Measurements from ENCODE around the gene WNK2. TPM values are rescaled to one million over a fixed set of nuclear protein-coding genes. Genes with fewer than 3 reads are reported as not detected.

WNK2 gene
- total RNA-seq, 1 donor from 2014 or later = 200 TPM

DNA sequence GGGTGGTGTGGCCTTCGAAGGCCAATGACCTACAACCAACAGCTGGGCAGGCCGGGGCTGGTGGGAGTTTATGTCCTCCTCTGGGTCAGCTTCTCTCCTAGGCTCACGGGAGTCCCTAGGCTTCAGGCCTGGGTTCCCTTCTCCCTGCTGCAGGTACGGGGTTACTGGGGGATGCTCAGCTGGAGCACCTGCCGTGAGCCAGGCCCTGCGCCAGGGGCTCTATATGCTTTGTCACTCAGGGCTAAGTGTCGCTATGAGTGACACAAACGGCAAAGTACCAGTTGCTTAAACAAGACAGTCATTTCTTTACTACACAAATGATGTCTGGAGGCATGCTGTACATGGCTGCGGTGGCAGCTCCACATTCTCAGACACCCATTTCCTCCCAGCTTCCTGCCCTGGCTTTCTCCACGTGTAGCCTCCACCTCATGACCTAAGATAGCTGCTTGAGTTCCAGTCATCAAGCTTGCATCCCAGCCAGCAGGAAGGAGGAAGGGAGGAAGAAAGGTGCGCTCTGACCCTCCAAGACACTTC, 27.4 kb upstream of the WNK2 start:
- ATAC-seq (no peak), DNase-seq (ENCODE audit: missing footprints) (no peak)
- intact Hi-C loops (cut with DNase I) = loop anchor here (5.0 kb wide), 1 partner anchor 806 kb away; no protein-coding TSS in a partner anchor

DNA sequence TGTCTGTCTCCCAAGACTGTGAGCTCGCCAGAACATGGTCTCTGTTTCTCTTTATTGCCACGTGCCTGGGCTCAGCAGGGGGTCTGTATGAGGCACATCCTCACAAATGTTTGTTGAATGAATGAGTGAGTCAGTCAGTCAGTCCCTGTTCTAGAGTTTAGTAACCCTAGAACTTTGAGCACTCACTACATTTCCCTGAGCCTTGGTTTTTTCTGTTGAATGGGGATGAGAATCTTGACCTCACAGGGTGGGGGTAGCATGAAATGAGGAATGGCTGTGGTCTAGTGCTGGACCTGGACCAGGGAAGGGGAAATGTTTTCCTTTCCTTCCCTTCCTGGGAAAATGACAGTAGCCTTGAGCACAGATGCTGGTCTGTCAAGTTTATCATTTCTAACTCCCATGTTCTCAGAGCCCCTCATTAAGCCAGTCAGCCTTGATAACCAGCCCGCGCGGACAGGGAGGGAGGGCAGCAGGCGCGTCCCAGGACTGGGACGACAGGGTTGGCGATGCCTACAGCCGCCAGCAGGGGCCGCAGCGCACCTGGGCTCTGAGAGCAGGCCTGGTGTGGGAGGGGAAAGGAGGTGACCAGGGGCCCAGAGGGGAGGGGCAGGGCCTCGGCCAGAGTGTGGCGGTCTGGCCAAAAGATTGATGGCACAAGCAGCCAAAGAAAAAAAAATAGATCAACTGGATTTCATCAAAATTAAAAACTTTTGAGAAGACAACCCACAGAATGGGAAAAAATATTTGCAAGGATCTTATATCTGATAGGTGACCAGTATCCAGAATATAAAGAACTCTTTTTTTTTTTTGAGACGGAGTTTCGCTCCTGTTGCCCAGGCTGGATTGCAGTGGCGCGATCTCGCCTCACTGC, 24.1 kb upstream of the WNK2 start:
- ATAC-seq (peak; percentile 95), DNase-seq (ENCODE audit: missing footprints) (peak; percentile 94)
- intact Hi-C loops (cut with DNase I) = loop anchor here (1.0 to 5.0 kb wide), 3 partner anchors 145 to 802 kb away; no protein-coding TSS in a partner anchor

DNA sequence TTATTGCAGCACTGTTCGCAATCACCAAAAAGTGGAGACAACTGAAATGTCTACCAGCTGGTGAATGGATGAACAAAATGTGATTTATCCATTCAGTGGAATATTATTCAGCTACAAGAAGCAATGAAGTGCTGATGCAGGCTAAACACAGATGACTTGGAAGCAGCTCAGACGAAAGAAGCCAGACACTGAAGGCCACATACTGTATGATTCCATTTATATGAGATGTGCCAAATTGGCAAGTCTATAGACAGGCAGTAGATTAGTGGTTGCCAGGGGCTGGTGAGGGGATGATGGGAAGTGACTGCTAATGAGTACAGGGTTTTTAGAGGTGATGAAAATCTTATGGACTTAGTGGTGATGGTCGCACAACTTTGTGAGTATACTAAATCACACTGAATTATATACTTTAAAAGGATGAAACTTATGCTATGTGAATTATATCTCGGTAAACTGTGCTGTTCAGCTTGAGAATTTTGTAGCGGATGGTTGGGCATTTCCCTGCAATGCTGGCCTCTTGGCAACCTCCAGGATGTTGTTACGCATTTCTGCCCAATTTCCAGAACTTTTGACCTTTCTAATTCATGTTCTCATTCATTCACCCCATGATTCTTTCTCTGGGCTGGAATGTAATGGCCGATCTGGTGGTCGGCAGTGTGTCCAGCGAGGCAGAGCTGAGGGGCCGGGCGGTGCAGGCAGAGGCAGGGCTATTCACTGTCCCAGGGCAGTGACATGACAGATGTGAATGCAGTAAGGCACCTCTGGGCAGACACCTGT, 22.0 kb upstream of the WNK2 start:
- intact Hi-C loops (cut with DNase I) = loop anchor here (5.0 kb wide), 1 partner anchor 405 kb away; no protein-coding TSS in a partner anchor
- DNase-seq (ENCODE audit: missing footprints) (no peak), ATAC-seq (peak; percentile 82)

DNA sequence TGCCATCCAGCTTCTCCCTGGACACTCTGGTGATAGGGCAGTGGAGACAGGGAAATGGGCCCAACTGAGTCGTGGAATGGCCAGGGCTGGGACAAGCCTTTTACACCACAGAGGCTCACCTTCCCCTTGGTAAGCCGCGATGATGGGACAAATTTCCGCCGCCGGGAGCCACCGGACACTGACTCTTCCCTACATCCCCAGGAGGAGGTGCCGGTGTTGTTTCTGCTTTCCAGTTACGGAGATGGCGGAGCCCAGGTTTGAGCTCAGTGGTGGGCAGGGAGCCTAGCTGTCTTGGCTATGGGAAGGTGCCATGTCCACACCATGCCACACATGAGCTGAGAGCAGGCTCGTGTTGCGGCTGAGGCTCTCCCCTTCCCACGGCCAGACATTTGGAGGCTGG, 19.9 kb upstream of the WNK2 start:
- intact Hi-C loops (cut with DNase I) = loop anchor here (5.0 kb wide), 1 partner anchor 403 kb away; no protein-coding TSS in a partner anchor
- ATAC-seq (no peak), DNase-seq (ENCODE audit: missing footprints) (no peak)

DNA sequence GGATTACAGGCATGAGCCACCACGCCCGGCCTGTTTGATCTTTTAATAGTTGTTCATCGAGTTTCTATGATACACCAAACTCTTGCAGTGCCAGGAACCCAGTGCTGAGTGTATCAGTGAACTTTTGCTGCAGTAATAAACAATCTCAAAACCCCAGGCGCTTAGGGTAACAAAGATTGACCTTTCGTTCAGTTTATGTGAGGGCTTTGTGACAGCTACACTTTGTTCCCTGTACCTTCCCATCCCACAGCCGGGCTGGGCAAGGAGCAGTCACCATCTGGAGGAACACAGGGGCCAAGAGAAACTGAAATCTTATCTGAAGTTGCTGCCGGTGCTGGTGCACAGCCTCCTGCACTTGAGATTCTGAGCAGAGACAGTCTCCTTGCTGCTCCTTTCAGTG, 17.2 kb upstream of the WNK2 start:
- intact Hi-C loops (cut with DNase I) = no loop called here
- DNase-seq (ENCODE audit: missing footprints) (no peak), ATAC-seq (no peak)

DNA sequence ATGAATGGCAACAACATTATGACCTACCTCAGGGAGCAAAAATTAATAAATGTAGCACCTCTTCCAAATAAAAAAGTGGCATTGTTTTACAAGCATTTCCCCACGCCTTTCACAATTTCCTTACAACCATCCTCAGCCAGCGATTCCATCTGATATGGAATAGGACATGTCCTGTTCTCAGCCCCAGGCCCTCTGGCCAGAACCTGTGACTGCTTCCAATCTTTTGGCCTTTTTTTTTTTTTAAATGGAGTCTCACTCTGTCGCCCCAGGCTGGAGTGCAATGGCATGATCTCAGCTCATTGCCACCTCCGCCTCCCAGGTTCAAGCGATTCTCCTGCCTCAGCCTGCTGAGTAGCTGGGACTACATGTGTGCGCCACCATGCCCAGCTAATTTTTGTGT, 16.8 kb upstream of the WNK2 start:
- DNase-seq (ENCODE audit: missing footprints) (no peak), ATAC-seq (no peak)
- intact Hi-C loops (cut with DNase I) = no loop called here

DNA sequence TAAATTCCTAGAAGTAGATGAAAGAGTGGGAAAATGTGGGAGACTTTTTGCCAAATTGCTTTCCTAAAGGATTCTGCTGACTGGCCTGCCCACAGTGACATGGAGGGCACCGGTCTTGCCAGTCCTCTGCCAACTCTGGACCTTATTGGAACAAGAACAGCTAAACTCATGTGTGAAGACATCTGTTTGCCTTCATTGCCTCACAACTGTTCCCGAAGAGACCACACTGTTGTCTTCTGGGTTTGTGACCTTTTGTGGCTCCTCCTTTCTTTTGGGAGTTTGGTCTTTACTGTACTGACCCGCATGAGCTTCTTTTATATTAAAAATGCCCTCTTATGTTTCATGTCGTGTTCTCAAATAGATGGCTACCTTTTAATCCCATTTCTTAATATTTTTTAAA, 16.1 kb upstream of the WNK2 start:
- no peak for DNase-seq (ENCODE audit: missing footprints)
- intact Hi-C loops (cut with DNase I) = no loop called here
- no peak for ATAC-seq

DNA sequence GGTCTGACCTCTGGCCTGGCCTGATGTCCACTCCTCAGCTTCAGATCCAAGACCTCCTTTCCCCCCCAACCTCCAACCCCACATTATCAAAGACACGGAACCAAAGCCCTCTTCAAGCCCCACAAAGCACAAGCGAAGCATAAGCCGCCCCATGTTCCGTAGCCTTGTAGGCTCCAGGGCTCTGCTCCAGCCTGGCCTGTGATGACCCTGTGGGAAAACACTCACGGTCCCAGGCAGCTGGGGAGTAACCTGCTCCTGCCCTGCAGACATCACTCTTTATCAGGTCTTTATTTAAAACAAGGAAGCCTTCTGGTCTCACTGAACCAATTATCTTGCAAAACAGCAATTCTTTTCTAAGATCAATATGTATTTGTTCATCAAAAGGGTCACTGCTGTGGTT, 15.4 kb upstream of the WNK2 start:
- intact Hi-C loops (cut with DNase I) = no loop called here
- ATAC-seq (peak; percentile 65), DNase-seq (ENCODE audit: missing footprints) (no peak)

DNA sequence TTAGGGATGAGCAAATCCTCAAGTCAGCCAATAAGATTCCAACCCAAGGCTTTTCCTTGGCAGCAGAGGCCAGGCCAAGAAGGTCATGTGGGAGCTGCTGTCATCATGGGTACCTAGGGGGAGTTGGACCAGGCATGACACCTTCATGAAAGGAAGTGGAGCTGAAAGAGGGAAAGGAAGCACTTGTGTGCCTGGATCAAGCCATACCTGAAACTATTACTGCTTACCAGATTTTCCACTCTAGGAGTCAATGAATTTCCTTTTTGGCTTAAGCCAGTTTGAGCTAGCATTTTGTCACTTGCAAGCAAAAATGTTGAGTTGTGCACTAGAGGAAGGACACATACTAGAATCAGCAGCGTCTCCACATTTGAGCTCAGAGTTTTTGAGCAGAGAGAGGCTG, 14.5 kb upstream of the WNK2 start:
- ATAC-seq (no peak), DNase-seq (ENCODE audit: missing footprints) (no peak)
- intact Hi-C loops (cut with DNase I) = no loop called here

DNA sequence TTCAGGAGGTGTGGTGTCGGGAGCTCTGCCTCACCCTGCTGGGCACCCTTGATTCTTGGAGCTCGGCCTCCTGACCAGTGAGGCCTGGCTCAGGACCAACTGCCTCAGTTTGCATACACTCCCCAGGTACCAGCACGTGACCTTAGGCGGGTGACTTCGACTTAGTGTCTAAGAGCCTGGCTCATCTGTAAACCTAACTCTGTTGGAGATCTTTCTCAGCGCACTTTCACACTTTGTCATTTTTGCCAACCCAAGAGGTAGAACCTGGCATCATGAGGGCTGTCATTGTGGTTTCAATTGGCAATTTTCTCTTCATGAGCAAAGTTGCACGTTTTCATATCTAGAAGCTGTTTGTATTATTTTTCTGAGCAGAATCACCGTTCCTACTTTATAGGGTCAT, 13.4 kb upstream of the WNK2 start:
- intact Hi-C loops (cut with DNase I) = no loop called here
- DNase-seq (ENCODE audit: missing footprints) (no peak), ATAC-seq (no peak)

DNA sequence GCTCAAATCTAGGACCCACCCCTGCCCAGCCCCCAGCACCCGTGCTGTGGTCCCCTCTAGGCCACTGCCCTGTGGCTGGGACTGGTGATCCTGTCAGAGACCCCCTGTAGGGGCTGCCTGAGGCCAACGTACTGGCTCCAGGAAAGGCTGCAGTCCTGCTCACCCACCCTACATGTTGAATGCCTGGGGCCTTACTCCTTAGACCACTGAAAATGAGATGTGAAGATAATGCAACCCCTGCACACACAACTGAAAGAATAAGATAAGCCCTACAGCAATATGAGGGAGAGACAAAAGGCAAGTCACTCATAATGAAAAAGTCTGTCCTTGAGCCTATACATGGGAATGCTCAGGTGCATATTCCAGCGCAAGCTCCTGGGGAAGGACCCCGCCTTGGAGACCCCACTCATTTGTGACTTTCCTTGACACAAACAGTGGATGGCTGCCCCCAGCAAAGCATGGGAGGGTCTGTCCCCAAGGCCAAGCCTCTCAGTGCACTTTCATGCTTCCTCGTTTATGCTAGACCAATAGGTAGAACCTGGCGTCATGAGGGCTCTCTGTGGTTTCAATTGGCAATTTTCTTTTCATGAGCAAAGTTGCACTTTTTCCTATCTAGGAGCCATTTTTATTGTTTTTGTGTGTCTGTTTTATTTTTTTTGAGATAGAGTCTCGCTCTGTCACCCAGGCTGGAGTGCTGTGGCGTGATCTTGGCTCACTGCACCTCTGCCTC, 12.5 kb upstream of the WNK2 start:
- no peak for ATAC-seq
- intact Hi-C loops (cut with DNase I) = no loop called here
- no peak for DNase-seq (ENCODE audit: missing footprints)

DNA sequence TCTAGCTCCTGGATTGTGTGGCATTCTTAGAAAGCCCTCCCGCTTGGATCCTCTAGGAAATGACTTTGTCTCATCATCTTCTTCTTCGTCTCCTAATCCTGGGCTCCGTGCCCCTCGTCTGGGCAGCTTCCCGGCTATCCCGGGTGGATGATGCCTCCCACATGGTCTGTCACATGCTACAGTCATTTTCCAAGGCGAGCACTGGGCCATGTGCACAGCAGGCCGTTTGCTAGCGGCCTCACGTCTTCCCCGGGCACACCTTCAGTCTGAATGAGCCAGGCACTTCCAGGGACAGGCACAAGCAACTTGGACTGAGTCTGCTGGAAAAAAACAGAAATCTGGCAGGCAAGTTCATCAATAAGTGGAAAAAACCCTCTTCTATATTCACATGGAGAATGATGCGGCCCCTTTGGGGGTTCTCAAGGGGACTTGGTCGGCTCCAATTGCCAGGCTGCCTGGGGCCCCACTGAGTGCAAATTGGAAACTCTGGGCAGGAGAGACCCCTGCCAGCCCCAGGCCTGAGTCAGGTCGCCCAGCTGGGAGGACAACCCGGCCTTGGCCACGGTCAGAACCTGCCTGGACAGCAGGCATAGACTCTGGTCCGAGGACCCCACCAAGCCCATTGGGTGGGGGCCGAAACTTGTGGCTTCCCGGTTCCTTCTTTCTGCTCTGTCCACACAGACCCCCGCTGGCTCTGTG, 11.1 kb upstream of the WNK2 start:
- intact Hi-C loops (cut with DNase I) = no loop called here
- ATAC-seq (no peak), DNase-seq (ENCODE audit: missing footprints) (no peak)

DNA sequence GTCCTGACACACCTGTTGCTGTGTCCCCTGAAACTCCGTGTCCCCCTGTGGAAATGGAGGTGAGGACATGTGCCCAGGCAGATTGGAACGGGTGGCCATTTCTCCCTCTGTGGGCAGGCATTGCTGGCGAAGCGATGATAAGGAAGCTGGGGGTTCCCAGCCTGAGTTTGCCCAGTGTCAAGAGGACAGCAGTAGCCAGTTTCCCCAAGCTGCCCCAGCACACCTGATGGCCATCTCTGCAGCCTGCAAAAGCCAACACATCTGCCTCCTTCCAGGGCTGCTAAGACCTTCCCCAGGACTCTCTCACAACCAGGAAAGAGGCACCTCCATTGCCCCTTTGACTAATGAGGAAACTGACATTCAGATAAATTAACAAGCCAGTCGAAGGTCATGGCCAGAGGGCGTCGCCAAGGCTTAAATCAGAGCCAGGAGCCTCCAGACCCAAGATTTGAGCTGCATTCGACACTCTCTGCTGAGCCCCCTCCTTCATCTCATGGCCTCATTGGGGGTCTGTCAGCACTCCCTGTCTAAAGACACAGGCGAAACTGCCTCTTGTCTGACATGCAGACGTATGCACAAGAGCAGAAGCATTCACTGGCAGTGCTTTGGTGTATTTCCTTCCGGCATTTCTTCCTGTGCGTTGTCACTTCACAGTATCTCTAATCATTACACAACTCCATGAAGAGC, 10.4 kb upstream of the WNK2 start:
- DNase-seq (ENCODE audit: missing footprints) (no peak), ATAC-seq (no peak)
- intact Hi-C loops (cut with DNase I) = no loop called here

DNA sequence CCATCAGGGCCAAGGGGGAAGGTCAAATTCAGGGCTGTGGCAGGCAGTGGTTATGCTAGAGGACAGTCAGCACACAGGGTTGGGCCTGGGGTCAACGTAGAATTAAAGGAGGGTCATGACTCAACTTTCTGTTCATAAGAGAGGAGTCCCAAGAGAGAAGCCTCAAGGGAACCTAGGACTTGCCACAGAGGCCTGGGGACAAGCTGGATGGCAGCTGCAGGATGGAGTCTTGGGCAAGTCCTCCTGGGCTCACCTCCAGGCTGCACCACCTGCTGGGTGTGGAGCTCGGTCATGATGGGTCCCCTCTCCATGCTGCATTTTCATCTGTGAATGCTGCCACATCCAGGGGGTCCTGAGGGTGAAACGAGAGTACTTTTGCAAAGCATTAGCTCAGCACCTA, 9.0 kb upstream of the WNK2 start:
- intact Hi-C loops (cut with DNase I) = no loop called here
- DNase-seq (ENCODE audit: missing footprints) (no peak), ATAC-seq (no peak)

DNA sequence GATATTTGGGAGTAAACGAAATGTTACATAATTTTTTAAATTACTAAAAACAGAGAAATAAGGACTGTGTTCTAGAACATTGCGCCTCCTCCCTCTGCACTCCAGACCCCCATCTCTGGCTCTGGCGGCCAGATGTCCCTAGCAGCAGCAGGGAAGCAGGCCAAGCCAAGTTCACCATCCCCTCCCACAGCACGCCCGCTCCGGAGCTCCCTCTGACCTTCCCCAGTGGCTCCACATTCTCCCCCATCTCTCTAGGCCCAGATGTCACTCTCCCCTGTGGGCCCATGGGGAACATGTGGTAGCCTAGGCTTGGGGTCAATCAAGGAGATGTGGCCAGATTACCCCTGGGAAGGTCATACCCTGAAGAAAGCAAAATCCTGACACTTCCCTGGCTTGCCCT, 6.3 kb upstream of the WNK2 start:
- no peak for ATAC-seq
- intact Hi-C loops (cut with DNase I) = no loop called here
- peak; percentile 60 for DNase-seq (ENCODE audit: missing footprints)

DNA sequence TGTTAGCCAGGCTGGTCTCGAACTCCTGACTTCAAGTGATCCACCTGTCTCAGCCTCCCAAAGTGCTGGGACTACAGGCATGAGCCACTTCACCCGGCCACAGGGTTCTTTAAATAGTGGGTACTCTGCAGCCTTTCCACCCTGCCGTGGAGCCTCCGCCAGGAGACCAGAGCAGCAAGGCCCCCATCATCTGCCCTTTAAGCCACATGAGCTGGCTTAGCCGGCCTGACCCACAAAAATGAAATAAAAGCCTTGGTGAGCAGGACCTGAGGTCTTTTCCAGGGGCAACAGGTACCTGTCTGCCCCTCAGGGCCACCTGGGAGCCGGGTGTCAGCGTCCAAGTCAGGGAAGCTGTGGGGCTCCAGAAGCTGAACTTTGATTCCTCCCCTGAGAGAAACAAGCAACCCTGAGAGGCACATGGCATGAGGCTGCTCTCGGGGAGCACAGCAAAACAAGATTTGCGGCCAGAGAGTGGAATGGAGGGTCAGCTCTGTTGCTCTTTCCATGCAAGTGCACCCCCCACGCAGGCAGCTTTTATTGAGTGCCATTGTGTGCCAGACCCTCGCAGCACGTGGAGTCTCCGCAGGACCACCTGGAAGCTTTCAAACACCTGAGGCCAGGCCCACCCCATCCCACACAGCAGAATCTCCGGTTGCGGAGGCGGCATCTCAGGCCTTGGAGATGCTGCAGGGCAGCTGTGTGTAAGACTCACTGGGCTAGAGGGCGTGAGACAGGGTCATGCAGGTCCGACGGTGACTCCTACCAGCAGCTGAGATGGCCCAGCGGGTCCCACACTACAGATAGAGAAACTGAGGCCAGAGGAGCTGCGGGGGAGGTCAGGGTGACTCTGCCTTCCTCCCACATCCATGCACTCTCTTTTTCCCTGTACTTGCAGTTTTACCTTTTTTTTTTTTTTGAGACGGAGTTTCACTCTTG, 4.8 kb upstream of the WNK2 start:
- peak; percentile 7 for DNase-seq (ENCODE audit: missing footprints)
- intact Hi-C loops (cut with DNase I) = no loop called here
- ATAC-seq = no peak

DNA sequence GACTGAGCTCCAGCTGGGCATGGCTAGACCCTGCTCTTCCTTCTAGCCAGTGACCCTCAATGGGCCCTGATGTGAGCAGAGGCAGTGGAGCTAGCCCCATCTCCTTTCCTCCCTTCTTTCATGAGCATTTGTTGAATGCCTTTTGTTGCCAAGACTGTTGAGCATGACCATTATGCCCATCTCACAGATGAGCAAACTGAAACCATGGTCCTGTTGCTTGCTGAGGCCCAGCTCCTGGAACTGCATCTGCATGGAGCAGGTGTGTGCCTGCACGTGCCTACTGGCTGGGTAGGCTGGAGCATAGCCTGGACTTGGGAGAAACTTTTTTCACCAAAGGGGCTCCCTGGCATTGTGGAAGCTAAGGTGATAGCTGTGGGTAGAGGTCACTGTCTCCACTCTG, 3.0 kb upstream of the WNK2 start:
- ATAC-seq (no peak), DNase-seq (ENCODE audit: missing footprints) (no peak)
- intact Hi-C loops (cut with DNase I) = loop anchor here (10.0 kb wide), 1 partner anchor 64 kb away; no protein-coding TSS in a partner anchor
